HK-2 (cell line): ENCODE results near the gene TEX14.
A peak's percentile ranks its signal among the peaks of the same experiment; 100 is the strongest.

Experiments used
- DNase-seq: peaks from one replicate; pipeline ENCODE4 v3.0.0-alpha.2; 2018; ENCODE audit not compliant: unreplicated experiment

TEX14 gene

GRCh38 chr17:58648236-58648635 is 43.6 kb downstream of the TEX14 start:
- no peak for DNase-seq

GRCh38 chr17:58643147-58643546 is 48.7 kb downstream of the TEX14 start:
- DNase-seq, result peak; percentile 17

GRCh38 chr17:58641887-58642311 is 49.9 kb downstream of the TEX14 start:
- no peak for DNase-seq

GRCh38 chr17:58640202-58640601 is 51.6 kb downstream of the TEX14 start:
- no peak for DNase-seq

GRCh38 chr17:58639681-58640080 is 52.2 kb downstream of the TEX14 start:
- no peak for DNase-seq

- DNase-seq, result no peak
Observed at GRCh38 chr17:58637011-58637570, 54.8 kb downstream of the TEX14 start.

- DNase-seq, result peak; percentile 3
Observed at GRCh38 chr17:58632324-58633314, 59.2 kb downstream of the TEX14 start.

- DNase-seq, result peak; percentile 93
Observed at GRCh38 chr17:58631523-58632323, 60.1 kb downstream of the TEX14 start.

GRCh38 chr17:58630883-58631522 is 60.8 kb downstream of the TEX14 start:
- peak; percentile 30 for DNase-seq

- DNase-seq, result no peak
Observed at GRCh38 chr17:58626905-58627304, 64.9 kb downstream of the TEX14 start.

GRCh38 chr17:58624751-58625150 is 67.1 kb downstream of the TEX14 start:
- no peak for DNase-seq

- DNase-seq, result no peak
Observed at GRCh38 chr17:58621174-58621573, 70.7 kb downstream of the TEX14 start.

- no peak for DNase-seq
Observed at GRCh38 chr17:58618336-58618735, 73.5 kb downstream of the TEX14 start.

GRCh38 chr17:58617563-58617962 is 74.3 kb downstream of the TEX14 start:
- DNase-seq, result no peak

GRCh38 chr17:58615768-58616659 is 75.8 kb downstream of the TEX14 start:
- no peak for DNase-seq

GRCh38 chr17:58614859-58615459 is 76.9 kb downstream of the TEX14 start:
- DNase-seq, result no peak

GRCh38 chr17:58611331-58611730 is 80.5 kb downstream of the TEX14 start:
- no peak for DNase-seq

GRCh38 chr17:58606934-58607333 is 84.9 kb downstream of the TEX14 start:
- DNase-seq, result no peak

GRCh38 chr17:58605986-58606385 is 85.9 kb downstream of the TEX14 start:
- DNase-seq, result no peak

GRCh38 chr17:58605470-58605869 is 86.4 kb downstream of the TEX14 start:
- DNase-seq, result no peak
